Measurements from ENCODE around the gene PTGER3.

DNA sequence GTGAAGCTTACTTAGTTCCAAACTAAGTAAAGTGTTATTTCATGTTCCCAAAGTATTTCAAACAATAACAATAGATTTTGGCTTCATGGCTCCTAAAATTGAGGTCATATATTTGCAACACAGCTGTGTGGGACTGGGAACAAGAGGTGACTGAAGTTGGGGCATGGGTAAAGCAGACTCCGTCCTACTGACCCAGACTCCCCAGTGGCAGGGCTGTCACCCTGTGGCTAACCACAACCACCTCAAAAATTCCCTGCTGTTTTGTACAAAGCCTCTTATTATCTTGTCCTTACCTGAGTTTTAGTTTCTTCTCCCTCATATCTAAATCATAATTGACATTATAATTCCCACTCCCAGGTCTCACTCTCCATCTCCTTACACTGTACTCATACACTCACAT is 117.6 kb downstream of the PTGER3 start:
- TF ChIP-seq, protein P1, sequence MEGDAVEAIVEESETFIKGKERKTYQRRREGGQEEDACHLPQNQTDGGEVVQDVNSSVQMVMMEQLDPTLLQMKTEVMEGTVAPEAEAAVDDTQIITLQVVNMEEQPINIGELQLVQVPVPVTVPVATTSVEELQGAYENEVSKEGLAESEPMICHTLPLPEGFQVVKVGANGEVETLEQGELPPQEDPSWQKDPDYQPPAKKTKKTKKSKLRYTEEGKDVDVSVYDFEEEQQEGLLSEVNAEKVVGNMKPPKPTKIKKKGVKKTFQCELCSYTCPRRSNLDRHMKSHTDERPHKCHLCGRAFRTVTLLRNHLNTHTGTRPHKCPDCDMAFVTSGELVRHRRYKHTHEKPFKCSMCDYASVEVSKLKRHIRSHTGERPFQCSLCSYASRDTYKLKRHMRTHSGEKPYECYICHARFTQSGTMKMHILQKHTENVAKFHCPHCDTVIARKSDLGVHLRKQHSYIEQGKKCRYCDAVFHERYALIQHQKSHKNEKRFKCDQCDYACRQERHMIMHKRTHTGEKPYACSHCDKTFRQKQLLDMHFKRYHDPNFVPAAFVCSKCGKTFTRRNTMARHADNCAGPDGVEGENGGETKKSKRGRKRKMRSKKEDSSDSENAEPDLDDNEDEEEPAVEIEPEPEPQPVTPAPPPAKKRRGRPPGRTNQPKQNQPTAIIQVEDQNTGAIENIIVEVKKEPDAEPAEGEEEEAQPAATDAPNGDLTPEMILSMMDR (IDR thresholded peaks at IDR 0.05; ENCODE audit: insufficient read depth, low read depth, low read length): no peak
- TF ChIP-seq EZH2 (IDR thresholded peaks at IDR 0.05; ENCODE audit: insufficient read depth, low read length): no peak
